Choroid plexus epithelial cell (primary cell): ENCODE data around the gene CAMKMT.

ENCODE experiments used
- DNase-seq: peaks from one replicate; pipeline ENCODE4 v3.0.0-alpha.2; 2010; ENCODE audit warnings: low read depth
- H3K4me3 ChIP-seq: 2 replicates; pipeline ENCODE4 v1.5.1; 2011; ENCODE audit warnings: low read depth, mild to moderate bottlenecking, control low read depth, low read length, moderate library complexity
- TF ChIP-seq, protein P1 (sequence below): conservative IDR thresholded peaks from 2 replicates; pipeline ENCODE4 v1.5.1; 2011; ENCODE audit warnings: low read depth, mild to moderate bottlenecking, control low read depth, inconsistent platforms, low read length, moderate library complexity

The CAMKMT gene

DNA sequence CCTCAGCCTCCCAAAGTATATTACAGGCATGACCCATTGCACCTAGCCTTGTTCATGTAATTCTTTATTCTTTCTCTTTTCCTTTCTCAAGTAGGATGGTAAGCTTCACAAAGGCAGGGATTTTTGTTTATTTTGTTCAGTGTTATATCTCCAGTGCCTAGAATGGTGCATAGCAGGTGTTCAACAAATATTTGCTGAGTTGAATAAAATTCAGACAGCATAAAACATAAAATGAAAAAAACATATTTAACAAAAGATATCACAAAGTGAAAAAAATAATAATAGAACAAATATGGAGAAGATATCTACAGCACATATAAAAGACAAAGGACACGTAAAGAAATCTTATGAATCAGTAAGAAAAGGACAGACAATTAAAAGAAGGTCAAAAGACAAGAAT, 9.2 kb upstream of the CAMKMT start:
- DNase-seq: no peak
- H3K4me3 ChIP-seq: no peak overlapping the region
- TF ChIP-seq, protein P1, sequence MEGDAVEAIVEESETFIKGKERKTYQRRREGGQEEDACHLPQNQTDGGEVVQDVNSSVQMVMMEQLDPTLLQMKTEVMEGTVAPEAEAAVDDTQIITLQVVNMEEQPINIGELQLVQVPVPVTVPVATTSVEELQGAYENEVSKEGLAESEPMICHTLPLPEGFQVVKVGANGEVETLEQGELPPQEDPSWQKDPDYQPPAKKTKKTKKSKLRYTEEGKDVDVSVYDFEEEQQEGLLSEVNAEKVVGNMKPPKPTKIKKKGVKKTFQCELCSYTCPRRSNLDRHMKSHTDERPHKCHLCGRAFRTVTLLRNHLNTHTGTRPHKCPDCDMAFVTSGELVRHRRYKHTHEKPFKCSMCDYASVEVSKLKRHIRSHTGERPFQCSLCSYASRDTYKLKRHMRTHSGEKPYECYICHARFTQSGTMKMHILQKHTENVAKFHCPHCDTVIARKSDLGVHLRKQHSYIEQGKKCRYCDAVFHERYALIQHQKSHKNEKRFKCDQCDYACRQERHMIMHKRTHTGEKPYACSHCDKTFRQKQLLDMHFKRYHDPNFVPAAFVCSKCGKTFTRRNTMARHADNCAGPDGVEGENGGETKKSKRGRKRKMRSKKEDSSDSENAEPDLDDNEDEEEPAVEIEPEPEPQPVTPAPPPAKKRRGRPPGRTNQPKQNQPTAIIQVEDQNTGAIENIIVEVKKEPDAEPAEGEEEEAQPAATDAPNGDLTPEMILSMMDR: no peak

- TF ChIP-seq, protein P1: no peak
- H3K4me3 ChIP-seq: no peak overlapping the region
- no peak for DNase-seq
Measured at GRCh38 chr2:44354761-44355160, 7.0 kb upstream of the CAMKMT start.

- TF ChIP-seq, protein P1: no peak
- H3K4me3 ChIP-seq: no peak overlapping the region
- peak; percentile 78 for DNase-seq
Measured at GRCh38 chr2:44358503-44358902, 3.2 kb upstream of the CAMKMT start.

- peak overlapping the region; percentile 87 for H3K4me3 ChIP-seq
- DNase-seq: peak; percentile 46
- TF ChIP-seq, protein P1: no peak
Measured at GRCh38 chr2:44360749-44361329, 908 bp upstream of the CAMKMT start.

DNA sequence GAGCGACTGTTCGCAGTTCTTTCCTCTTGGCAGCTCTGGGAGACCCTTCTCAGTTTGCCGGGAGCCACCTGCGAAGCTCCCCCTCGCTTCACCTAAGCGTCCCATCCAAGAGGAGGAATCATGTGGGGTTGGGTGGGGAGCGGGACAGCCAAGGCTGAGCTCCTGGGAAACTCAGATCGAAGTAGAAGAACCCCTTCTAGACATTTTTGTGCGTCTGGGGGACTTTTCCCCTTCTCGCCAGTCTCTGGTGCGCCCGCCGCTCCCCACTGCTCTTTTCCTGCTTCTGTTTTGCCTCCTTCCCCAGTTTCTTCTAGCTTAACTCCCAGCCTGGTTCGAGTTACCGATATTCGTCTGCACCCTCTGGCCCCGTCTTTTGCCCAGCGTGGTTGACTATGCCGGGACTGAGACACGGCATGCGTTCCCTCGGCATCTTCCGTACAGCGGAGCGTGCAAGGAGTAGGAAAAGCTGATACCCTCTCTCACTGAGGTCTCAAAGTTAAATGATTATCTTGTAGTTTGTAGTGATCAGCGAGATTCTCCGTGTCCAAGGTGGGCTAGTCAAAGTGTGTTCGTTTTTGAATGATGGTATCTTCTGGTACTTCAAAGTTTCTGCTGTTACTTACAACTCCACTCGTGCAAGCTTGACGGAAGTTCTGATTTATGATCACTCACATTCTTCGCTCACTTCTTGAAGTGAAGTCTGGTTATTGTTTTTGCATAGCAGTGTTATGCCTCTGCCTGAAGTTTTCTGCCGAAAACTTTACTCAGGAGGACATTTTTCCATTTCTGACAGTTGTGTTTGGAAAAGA, 664 bp downstream of the CAMKMT start:
- peak overlapping the region; percentile 87 for H3K4me3 ChIP-seq
- DNase-seq: peak; percentile 56
- TF ChIP-seq, protein P1: no peak

DNA sequence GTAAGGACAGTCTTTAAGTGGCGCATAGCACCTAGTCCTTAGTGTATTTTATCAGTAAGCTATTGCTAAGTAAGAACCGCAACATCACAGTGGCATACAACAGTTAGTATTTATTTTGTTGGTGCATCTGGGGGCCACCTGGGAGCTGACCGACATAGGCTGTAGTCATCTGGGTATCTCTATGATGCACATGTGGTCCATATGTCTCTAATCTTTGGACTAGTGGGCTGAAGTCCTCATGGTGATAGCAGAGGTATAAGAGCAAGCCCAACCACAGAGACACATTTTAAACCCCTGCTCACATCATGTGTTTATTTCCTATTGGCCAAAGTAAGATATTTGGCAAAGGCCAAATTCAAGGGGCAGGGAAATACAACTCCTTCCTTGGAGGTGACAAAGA, 2.9 kb downstream of the CAMKMT start:
- TF ChIP-seq, protein P1: no peak
- no peak overlapping the region for H3K4me3 ChIP-seq
- no peak for DNase-seq

- H3K4me3 ChIP-seq: no peak overlapping the region
- no peak for DNase-seq
- TF ChIP-seq, protein P1: no peak
Measured at GRCh38 chr2:44367591-44367990, 5.8 kb downstream of the CAMKMT start.
